Breast epithelium (tissue), 3 donors: ENCODE data around the gene MTHFD1.

ENCODE experiments used
- CTCF ChIP-seq, 3 donors: fragments of 450-650 bp; IDR thresholded peaks; one replicate each; pipeline ENCODE4 v1.5.1; 2016 to 2017; ENCODE audit warnings: antibody characterized with exemption in 3 of 3, mild to moderate bottlenecking in 3 of 3, moderate library complexity in 3 of 3
- POLR2A ChIP-seq: fragments of 450-650 bp; IDR thresholded peaks from one replicate; pipeline ENCODE4 v1.6.1; 2016; ENCODE audit warnings: antibody characterized with exemption, mild to moderate bottlenecking, moderate library complexity
- POLR2AphosphoS5 ChIP-seq, 3 donors: sonication (generic); formaldehyde crosslinking; IDR thresholded peaks; one replicate each; pipeline ENCODE4 v1.6.1; 2017; ENCODE audit warnings: antibody characterized with exemption in 3 of 3

DNA sequence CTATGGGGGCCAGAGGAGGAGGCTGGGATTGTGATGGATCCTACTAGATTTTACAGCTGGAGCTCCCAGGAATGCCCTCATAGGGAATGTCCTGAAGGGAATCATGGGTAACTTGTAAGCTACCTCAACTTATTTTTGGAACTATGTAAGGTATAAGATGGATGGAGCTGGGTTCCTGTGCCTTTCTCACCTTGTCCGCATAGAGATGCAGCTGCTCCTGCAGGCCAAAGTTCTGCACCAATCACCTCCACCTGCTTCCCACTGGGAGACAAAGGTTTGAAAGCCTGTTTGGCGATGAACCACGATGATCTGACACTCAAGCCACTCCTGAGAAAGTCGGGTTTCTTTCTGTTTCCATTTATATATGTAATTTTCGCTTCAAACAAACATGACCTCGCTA is 76.5 kb downstream of the MTHFD1 start:
- no peak for TF ChIP-seq CTCF (IDR thresholded peaks at IDR 0.05)
- TF ChIP-seq POLR2A = no peak
- no peak for TF ChIP-seq POLR2AphosphoS5 (IDR thresholded peaks at IDR 0.05)
